Cerebellar cortex (tissue), 1 donor: ENCODE data around the gene SLC25A48.
"Not testable (repeated sequence)": the region's sequence is repeated elsewhere in the genome, so short reads cannot be mapped to it uniquely, and the experiment has no call there.

Source experiments
- DNase-seq: peaks from one replicate; pipeline ENCODE4 v3.0.0-alpha.2; 2015; ENCODE audit warnings: low spot score

Gene SLC25A48

GRCh38 chr5:135829681-135830383, 4.6 kb upstream of the SLC25A48 start:
- DNase-seq: peak; percentile 72

DNA sequence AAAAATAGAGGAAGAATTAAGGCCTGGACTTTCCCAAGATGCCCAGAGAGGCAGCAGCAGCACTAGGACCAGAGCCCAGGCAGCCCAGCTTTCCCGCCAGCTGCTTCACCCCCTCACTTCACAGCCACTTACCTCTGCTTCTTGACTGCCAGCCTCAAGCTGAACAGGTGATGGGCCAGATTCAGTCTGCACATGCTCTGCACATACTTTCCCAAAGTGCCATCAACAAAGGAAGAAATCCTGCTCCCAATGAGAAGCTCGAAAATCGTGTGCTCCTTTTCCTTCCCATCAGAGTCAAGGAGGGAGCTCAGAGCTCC, 4.1 kb upstream of the SLC25A48 start:
- no peak for DNase-seq

DNA sequence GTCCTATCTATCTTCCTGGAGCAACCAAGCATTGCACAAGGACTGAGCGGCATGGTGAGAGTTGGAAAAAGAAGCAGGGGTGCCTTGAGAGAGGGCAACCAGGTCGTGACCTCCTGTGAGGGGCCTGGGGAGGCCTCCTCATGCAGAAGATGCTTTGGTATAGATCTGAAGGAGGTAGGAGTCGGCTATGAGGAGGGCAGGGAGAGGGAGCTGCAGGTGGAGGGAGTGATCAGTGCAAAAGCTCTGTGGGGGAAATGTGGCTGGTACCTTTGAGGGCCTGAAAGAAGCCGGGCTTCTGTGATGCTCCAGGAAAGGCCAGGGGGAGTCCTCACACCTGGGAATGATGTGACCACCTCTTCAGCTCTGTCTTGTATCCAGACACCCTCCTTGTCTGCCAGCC, 3.6 kb upstream of the SLC25A48 start:
- DNase-seq: no peak

- no peak for DNase-seq
Observed at GRCh38 chr5:135831439-135831838, 3.0 kb upstream of the SLC25A48 start.

DNA sequence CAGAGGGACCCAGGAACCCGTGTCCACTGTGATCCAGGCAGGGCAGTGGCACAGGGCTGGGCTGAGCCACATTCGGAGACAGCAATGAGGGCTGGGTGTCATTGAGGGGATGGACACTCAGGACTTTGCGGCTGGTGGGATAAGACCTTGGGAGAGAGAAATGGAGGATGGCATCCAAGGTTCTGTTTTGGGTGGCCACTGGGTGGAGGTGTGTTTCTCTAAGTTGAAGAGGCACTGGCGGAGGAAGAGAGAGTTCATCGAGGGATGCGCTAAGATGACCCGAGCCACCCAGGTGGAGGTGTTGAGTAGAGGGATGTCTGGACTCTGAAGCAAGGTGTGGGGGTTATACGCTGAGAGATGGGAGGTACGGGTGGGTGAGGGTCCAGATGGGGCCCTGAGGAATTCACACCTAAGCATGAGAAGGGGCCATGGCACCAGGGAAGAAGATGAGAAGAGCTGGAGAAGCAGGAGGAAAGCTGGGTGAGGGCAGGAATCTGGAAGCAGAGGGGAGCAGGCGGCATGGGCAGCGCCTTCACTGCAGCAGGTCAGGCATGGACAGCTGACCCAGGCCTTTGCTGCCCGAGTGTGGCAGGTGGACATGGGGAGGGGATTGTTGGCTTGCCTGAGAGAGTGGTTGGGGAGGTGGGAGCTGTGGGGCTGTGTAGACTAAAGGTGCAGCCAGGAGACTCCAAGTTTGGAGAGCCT, 2.5 kb upstream of the SLC25A48 start:
- no peak for DNase-seq

DNA sequence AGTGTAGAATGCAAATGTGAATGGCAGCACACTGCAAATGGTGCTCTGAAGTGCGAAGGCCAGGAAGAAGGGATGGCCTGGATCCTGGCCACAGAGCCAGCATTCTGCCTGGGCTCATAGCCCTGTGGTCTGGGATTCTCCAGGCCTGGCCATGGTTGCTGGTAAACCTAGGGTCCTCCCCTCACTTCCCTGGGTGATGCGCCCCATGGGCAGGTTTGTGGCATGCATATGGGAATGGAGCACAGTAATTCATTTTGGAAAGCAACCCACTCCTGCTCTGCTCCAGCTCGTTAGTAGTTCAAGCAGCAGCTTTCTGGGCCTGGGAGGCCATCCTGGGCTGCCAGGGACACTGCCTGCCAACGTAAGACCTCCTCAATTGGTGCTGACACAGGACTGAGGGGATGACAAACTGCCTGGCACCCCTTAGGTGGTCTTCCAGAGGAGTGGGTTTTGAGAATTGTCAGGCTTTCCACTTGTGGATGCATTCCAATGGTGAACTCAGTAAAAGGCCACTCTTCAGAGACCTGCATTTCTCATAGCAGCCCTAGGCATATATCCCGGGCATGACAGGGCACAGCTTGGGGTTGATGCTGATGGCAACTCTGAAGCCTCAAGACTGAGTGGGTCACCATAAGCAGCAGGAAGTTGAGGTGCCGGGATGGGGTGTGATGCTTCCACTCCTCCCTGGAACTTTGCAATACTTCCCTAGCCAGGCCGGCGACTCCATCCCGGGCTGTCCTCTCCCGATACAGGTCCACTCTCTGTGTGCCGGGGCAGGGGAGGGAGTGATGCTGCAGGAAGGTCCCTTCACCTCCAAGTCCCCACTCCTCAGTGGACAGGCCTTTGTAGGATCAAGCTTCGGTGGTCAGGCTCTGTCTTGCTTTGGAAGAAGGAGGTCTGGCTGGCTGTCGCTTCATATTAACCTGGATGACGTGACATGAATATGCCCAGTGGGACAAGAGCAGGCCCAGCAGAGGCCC, 1.2 kb upstream of the SLC25A48 start:
- DNase-seq: no peak

DNA sequence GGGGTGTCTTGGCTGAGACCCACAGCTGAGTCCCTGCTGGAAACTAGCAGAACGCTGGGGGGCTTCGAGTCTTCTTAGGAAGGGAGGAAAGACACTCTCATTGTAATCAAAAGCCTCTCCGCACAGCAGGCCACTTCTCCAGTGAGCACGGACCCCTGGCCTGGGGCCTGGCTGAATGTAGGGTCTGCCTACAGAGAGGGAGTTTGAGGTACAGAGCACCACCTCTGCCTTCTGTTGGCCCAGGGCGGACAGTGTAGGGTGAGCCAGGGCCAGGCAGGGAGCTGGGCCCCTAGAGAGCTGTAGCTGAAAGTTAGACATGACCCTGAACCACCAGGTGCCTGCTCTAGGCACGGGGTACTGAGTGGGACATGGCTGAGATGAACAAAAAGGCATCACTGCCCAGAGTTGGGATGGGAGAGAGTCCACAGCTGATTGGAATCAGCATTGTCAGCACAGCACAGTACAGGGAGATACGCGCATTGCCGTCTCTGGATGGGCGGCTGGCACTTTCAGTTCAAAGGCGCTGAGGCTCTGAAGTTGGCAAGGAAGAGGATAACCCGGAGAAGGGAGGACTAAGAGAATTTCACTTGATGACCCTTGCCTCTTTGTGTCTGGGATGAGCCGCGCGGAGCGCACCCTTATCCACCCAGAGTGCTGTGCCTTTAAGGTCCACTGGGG, 363 bp upstream of the SLC25A48 start:
- DNase-seq: no peak

- no peak for DNase-seq
Observed at GRCh38 chr5:135835766-135836165, 1.3 kb downstream of the SLC25A48 start.

- not testable (repeated sequence) for DNase-seq
Observed at GRCh38 chr5:135838395-135838794, 3.9 kb downstream of the SLC25A48 start.

DNA sequence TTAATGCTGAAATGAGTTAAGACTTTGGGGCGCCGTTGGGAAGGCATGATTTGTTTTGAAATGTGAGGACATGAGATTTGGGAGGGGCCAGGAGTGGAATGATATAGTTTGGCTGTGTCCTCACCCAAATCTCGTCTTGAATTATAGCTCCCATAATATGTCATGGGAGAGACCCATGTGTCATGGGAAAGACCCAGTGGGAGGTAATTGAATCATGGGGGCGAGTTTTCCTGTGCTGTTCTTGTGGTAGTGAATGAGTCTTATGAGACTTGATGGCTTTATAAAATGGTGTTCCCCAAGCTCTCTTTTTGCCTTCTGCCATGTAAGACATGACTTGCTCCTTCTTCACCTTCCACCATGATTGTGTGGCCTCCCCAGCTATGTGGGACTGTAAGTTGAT, 5.1 kb downstream of the SLC25A48 start:
- no peak for DNase-seq

GRCh38 chr5:135840959-135841358, 6.5 kb downstream of the SLC25A48 start:
- DNase-seq: no peak

DNA sequence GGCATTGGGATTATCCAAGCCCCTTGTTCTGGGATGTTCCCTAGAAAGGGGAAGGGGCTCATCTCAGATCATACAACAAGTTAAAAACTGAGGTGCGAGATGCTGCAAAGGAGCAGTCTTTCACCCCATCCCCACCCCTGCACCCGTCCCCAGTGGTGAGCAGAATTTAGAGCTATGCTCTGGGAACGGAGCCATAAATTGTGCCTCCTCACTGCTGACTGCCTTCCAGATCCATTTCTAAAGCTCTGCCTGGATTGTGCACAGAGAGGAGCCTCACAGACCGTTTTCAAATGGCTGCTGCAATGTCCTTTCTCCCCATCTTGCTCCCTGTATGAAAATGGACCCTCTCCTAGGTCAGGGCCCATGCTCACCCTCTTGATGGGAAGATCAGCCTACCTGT, 8.3 kb downstream of the SLC25A48 start:
- DNase-seq: no peak

DNA sequence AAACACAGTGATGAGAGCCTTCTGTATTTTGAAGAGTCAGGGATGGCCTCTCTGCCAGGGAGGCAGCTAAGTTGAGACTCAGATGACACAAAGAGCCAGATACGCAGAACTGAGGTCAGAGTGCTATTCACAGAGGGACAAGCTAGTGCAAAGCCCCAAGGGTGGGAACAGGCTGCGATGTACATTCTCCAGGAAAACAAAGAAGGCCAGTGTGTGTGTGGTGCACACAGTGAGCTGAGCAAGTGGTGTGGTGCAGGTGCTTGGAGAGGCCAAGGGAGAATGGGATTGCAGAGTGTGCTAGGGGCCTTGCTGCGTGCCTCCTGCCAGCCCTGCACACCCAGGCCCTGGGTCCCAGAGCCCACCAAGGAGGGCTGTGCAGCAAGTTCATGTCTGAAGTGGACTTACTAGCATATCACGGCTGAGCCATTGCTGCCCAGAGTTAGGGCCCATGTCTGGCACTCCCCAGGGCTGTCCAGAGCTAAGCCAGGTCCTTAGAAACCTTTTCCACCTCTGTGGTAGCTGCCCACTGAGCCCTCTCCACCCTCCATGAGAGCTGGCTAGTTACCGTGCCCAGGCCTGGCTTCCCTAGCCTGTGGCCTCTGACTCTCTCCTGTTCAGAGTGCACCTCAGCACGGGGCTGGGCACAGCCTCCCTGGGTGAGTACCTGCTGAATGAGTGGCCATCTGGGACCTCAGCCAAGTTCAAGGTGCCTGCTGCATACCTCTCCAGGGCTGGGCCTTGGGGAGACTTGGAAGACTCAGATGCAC, 9.3 kb downstream of the SLC25A48 start:
- no peak for DNase-seq

DNA sequence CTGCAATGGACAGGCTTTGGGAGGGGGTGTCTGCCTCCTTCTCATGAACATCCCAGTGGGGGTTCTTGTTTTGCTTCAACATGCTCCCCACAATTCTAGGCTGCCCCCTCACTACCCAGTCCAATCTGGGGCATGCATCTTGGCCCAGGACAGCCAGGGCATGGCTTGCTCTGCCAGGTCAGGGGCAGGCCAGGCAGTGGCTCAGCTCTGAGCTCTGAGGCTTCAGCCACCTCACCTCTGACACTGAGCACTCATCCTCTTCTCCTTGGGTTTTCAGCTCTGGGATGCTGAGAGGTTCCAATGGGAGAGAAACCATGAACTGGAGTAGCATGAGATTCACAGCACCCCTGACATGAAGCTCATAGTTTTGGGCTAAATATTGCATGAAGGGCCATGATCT, 11.8 kb downstream of the SLC25A48 start:
- no peak for DNase-seq

- DNase-seq: no peak
Observed at GRCh38 chr5:135847976-135848375, 13.5 kb downstream of the SLC25A48 start.

GRCh38 chr5:135850231-135850630, 15.8 kb downstream of the SLC25A48 start:
- DNase-seq: no peak

- no peak for DNase-seq
Observed at GRCh38 chr5:135850671-135851070, 16.2 kb downstream of the SLC25A48 start.

- no peak for DNase-seq
Observed at GRCh38 chr5:135851186-135851914, 16.9 kb downstream of the SLC25A48 start.

GRCh38 chr5:135851915-135852845, 17.7 kb downstream of the SLC25A48 start:
- no peak for DNase-seq
